NOMO-1 treated with DMSO at 0.1 percent for 48 hours (cell line): ENCODE data around the gene TTC5.
A peak's percentile ranks its signal among the peaks of the same experiment; 100 is the strongest.
"Not testable (repeated sequence)": the region's sequence is repeated elsewhere in the genome, so short reads cannot be mapped to it uniquely, and the experiment has no call there.

Source experiments
- DNase-seq: peaks from one replicate; lab custom pipeline; 2025; ENCODE audit not compliant: unreplicated experiment; lab: John Stamatoyannopoulos, UW

Gene TTC5

GRCh38 chr14:20305265-20306078 is at the start of gene TTC5:
TTC5 (minus strand) TSS chr14:20305951; CDS start chr14:20305937, 14 bp downstream.
- DNase-seq, result peak; percentile 83

GRCh38 chr14:20350860-20351259 is 45.1 kb upstream of the TTC5 start:
- DNase-seq, result no peak

- no peak for DNase-seq
These were observed 44.5 kb upstream of the TTC5 start for GRCh38 chr14:20350282-20350681.

GRCh38 chr14:20347747-20348146 is 42.0 kb upstream of the TTC5 start:
- DNase-seq, result no peak

- DNase-seq, result no peak
These were observed 41.0 kb upstream of the TTC5 start for GRCh38 chr14:20346713-20347112.

- DNase-seq, result no peak
These were observed 39.6 kb upstream of the TTC5 start for GRCh38 chr14:20345366-20345765.

- DNase-seq, result no peak
These were observed 38.1 kb upstream of the TTC5 start for GRCh38 chr14:20343862-20344220.

- DNase-seq, result peak; percentile 99
These were observed 37.5 kb upstream of the TTC5 start, which contains the start of gene PARP2 for GRCh38 chr14:20343092-20343861. PARP2 (plus strand) TSS chr14:20343635; CDS start chr14:20343642, 7 bp downstream.

- DNase-seq, result no peak
These were observed 35.9 kb upstream of the TTC5 start for GRCh38 chr14:20341646-20342045.

- not testable (repeated sequence) for DNase-seq
These were observed 35.3 kb upstream of the TTC5 start for GRCh38 chr14:20341032-20341431.

- DNase-seq, result no peak
These were observed 28.3 kb upstream of the TTC5 start for GRCh38 chr14:20334017-20334416.

- no peak for DNase-seq
These were observed 27.7 kb upstream of the TTC5 start for GRCh38 chr14:20333494-20333841.

GRCh38 chr14:20332788-20333493 is 27.2 kb upstream of the TTC5 start, which contains the start of gene CCNB1IP1:
CCNB1IP1 (minus strand) TSS chr14:20333279; CDS start chr14:20316523, 16,756 bp downstream.
- DNase-seq, result peak; percentile 76

- no peak for DNase-seq
These were observed 26.7 kb upstream of the TTC5 start for GRCh38 chr14:20332431-20332787.

- no peak for DNase-seq
These were observed 25.4 kb upstream of the TTC5 start for GRCh38 chr14:20331053-20331613.

- no peak for DNase-seq
These were observed 23.6 kb upstream of the TTC5 start for GRCh38 chr14:20329355-20329754.

- DNase-seq, result no peak
These were observed 23.0 kb upstream of the TTC5 start for GRCh38 chr14:20328705-20329104.

- DNase-seq, result peak; percentile 55
These were observed 21.5 kb upstream of the TTC5 start for GRCh38 chr14:20327005-20327869.

GRCh38 chr14:20317720-20318119 is 12.0 kb upstream of the TTC5 start:
- DNase-seq, result no peak

- no peak for DNase-seq
These were observed 8.3 kb upstream of the TTC5 start for GRCh38 chr14:20314026-20314425.
